GM12878 (cell line): ENCODE measurements around the gene EAF1. TPM values are rescaled to one million over a fixed set of nuclear protein-coding genes. Genes with fewer than 3 reads are reported as not detected.

Source experiments
- BHLHE40 ChIP-seq, 2 experiments: fragments of 450-650 bp in 1 of 2; IDR thresholded peaks; 2 replicates each; pipeline ENCODE4 v1.6.1; 2011 to 2017; ENCODE audit warnings: low read depth in 2 of 2, borderline replicate concordance in 1 of 2, improper control_type of control experiment in 1 of 2, low read length in 1 of 2, mild to moderate bottlenecking in 1 of 2
- FOXK2 ChIP-seq: fragments of 450-650 bp; IDR thresholded peaks from 2 replicates; pipeline ENCODE4 v1.6.1; 2017; ENCODE audit warnings: mild to moderate bottlenecking, moderate library complexity
- IKZF2 ChIP-seq, 2 experiments: fragments of 450-650 bp; IDR thresholded peaks; 2 replicates each; pipeline ENCODE4 v1.6.1; 2017; ENCODE audit warnings: mild to moderate bottlenecking in 2 of 2, moderate library complexity in 2 of 2
- NFXL1 ChIP-seq: fragments of 450-650 bp; IDR thresholded peaks from 2 replicates; pipeline ENCODE4 v1.6.1; 2017; ENCODE audit warnings: antibody characterized with exemption, mild to moderate bottlenecking, borderline replicate concordance
- NKRF ChIP-seq: fragments of 450-650 bp; conservative IDR thresholded peaks from 2 replicates; pipeline ENCODE4 v1.6.1; 2017; ENCODE audit warnings: mild to moderate bottlenecking, moderate library complexity
- RBBP5 ChIP-seq: fragments of 200-600 bp; sonication (generic); conservative IDR thresholded peaks from 2 replicates; pipeline ENCODE4 v1.6.1; 2016
- RCOR1 ChIP-seq: conservative IDR thresholded peaks from 2 replicates; pipeline ENCODE4 v1.6.1; 2012; ENCODE audit warnings: low read depth, low read length, improper control_type of control experiment
- TCF3 ChIP-seq: IDR thresholded peaks from 2 replicates; pipeline ENCODE4 v1.6.1; 2012; ENCODE audit warnings: low read depth, mild to moderate bottlenecking, low read length, borderline replicate concordance; ENCODE audit not compliant: insufficient read depth
- ZNF592 ChIP-seq: fragments of 450-650 bp; IDR thresholded peaks from 2 replicates; pipeline ENCODE4 v1.6.1; 2017; ENCODE audit warnings: mild to moderate bottlenecking, moderate library complexity
- ZNF687 ChIP-seq: fragments of 450-650 bp; IDR thresholded peaks from 2 replicates; pipeline ENCODE4 v1.6.1; 2017; ENCODE audit warnings: mild to moderate bottlenecking, moderate library complexity
- polyA plus RNA-seq, 11 experiments: library from polyadenylated mRNA; depleted of rRNA in 4 of 11; unstranded in 6 of 11; stranded (reverse) in 5 of 11; fragments of >200 nt; fragmentation: Nextera tagmentation in 4 of 11; fragmentation: Illumina TruSeq in 1 of 11; extraction: Ambion mirVana in 4 of 11; extraction: Trizol in 1 of 11; gene quantifications; 1 replicate in 1 of 11; 2 replicates in 10 of 11; pipeline versions ENCODE4 v1.2.1 to v1.2.3, GENCODE V29; 2011 to 2016; ENCODE audit warnings: inconsistent platforms in 2 of 11, missing spikeins in 2 of 11, low read depth in 1 of 11
- total RNA-seq, 4 experiments: library from RNA; depleted of rRNA in 3 of 4; stranded (reverse); fragments of >200 nt in 3 of 4; fragmentation: Illumina TruSeq in 1 of 4; extraction: Trizol in 1 of 4; gene quantifications; 2 replicates each; pipeline versions ENCODE4 v1.2.1 to v1.2.3, GENCODE V29; 2013 to 2021

EAF1 gene
- total and polyA plus RNA-seq, 10 of the 15 experiments (the other 5 are each of a cell fraction or from before 2014, with no cell fraction given) = 6.8 to 21.6 (median 15.6) TPM

GRCh38 chr3:15377961-15378791, 49.2 kb upstream of the EAF1 start (continued):
- 0 out of 2 replicates have a peak, but pooled peaks have one; percentile 48 for TF ChIP-seq ZNF592
- no peak for TF ChIP-seq TCF3
- peak; percentile 38 to 42; a peak in 2 of 4 replicates for TF ChIP-seq BHLHE40 (IDR thresholded peaks at IDR 0.05; ENCODE audit: borderline replicate concordance in 1 of 2, low read depth in 2 of 2, low read length in 1 of 2)
- no peak for TF ChIP-seq RCOR1
- no peak for TF ChIP-seq FOXK2
- no peak; the same call in none of the 2 replicates for TF ChIP-seq NKRF
- peak; percentile 67 for TF ChIP-seq ZNF687
- TF ChIP-seq NFXL1 = no peak
- peak in 1 of 2 experiments; percentile 28; a peak in 1 of 4 replicates for TF ChIP-seq IKZF2 (IDR thresholded peaks at IDR 0.05)
- no peak for TF ChIP-seq RBBP5
